Measurements from ENCODE around the gene OR2C1. TPM values are rescaled to one million over a fixed set of nuclear protein-coding genes. Genes with fewer than 3 reads are reported as not detected.

OR2C1 gene
- polyA plus RNA-seq, 3 donors: 0.59 to 1.1 (median 0.59) TPM

- no peak for DNase-seq (ENCODE audit: extremely low read depth in 1 of 11, low read depth in 9 of 11, low spot score in 4 of 11)
Observed at GRCh38 chr16:3377917-3378316, 22.2 kb downstream of the OR2C1 start.

- DNase-seq (ENCODE audit: extremely low read depth in 1 of 11, low read depth in 9 of 11, low spot score in 4 of 11): no peak
Observed at GRCh38 chr16:3383045-3383448, 27.4 kb downstream of the OR2C1 start.

GRCh38 chr16:3388325-3388724, 32.6 kb downstream of the OR2C1 start:
- no peak for DNase-seq (ENCODE audit: extremely low read depth in 1 of 11, low read depth in 9 of 11, low spot score in 4 of 11)

GRCh38 chr16:3389663-3390338, 34.1 kb downstream of the OR2C1 start:
- DNase-seq (ENCODE audit: extremely low read depth in 1 of 11, low read depth in 9 of 11, low spot score in 4 of 11): no peak

- peak in 1 of 11 donors; percentile 1 for DNase-seq (ENCODE audit: extremely low read depth in 1 of 11, low read depth in 9 of 11, low spot score in 4 of 11)
Observed at GRCh38 chr16:3400446-3400778, 44.7 kb downstream of the OR2C1 start.

GRCh38 chr16:3400779-3401688, 45.3 kb downstream of the OR2C1 start, which contains the start of the genes ZNF174 and ZSCAN32:
ZNF174 (plus strand) TSS chr16:3401215; CDS start chr16:3402005, 790 bp downstream.
ZSCAN32 (minus strand) TSS chr16:3401004; CDS start chr16:3397557, 3,447 bp downstream.
- DNase-seq (ENCODE audit: extremely low read depth in 1 of 11, low read depth in 9 of 11, low spot score in 4 of 11): peak; percentile 95 to 99 (median 98)

- DNase-seq (ENCODE audit: extremely low read depth in 1 of 11, low read depth in 9 of 11, low spot score in 4 of 11): peak in 4 of 11 donors; percentile 4 to 17 (median 10)
Observed at GRCh38 chr16:3401719-3402397, 46.2 kb downstream of the OR2C1 start.

Other genes starting within 250 kb of the OR2C1 start
- 10 to 100 TPM; 14.2 to 18.3 (median 18.0) TPM for gene ZNF205, start 243.3 kb upstream of the OR2C1 start, polyA plus RNA-seq (ENCODE audit: insufficient read length in 3 of 3)
- 10 to 100 TPM in 2 of 3 donors, 1 to 10 TPM in 1; 8.6 to 17.5 (median 13.3) TPM for gene ZNF213, start 220.9 kb upstream of the OR2C1 start, polyA plus RNA-seq (ENCODE audit: insufficient read length in 3 of 3)
- not detected for gene OR1F1, start 167.7 kb upstream of the OR2C1 start, polyA plus RNA-seq (ENCODE audit: insufficient read length in 3 of 3)
- 10 to 100 TPM; 12.4 to 15.7 (median 14.9) TPM for gene ZNF200, start 120.7 kb upstream of the OR2C1 start, polyA plus RNA-seq (ENCODE audit: insufficient read length in 3 of 3)
- gene MEFV, start 99.3 kb upstream of the OR2C1 start, polyA plus RNA-seq (ENCODE audit: insufficient read length in 3 of 3): under 1 TPM; 0.19 to 0.47 (median 0.24) TPM
- gene ZNF263, start 72.4 kb upstream of the OR2C1 start, polyA plus RNA-seq (ENCODE audit: insufficient read length in 3 of 3): 10 to 100 TPM; 46.9 to 50.4 (median 49.5) TPM
- 10 to 100 TPM; 11.1 to 13.7 (median 13.5) TPM for gene TIGD7, start 50.5 kb upstream of the OR2C1 start, polyA plus RNA-seq (ENCODE audit: insufficient read length in 3 of 3)
- 10 to 100 TPM; 46.3 to 60.4 (median 59.3) TPM for gene ZNF75A, start 50.4 kb upstream of the OR2C1 start, polyA plus RNA-seq (ENCODE audit: insufficient read length in 3 of 3)
- 10 to 100 TPM; 15.9 to 26.4 (median 17.2) TPM for gene ZSCAN32, start 45.1 kb downstream of the OR2C1 start, polyA plus RNA-seq (ENCODE audit: insufficient read length in 3 of 3)
- gene ZNF174, start 45.3 kb downstream of the OR2C1 start, polyA plus RNA-seq (ENCODE audit: insufficient read length in 3 of 3): 10 to 100 TPM; 13.5 to 15.5 (median 15.1) TPM
- gene ZNF597, start 87.6 kb downstream of the OR2C1 start, polyA plus RNA-seq (ENCODE audit: insufficient read length in 3 of 3): 1 to 10 TPM; 3.7 to 4.9 (median 3.7) TPM
- 10 to 100 TPM; 65.1 to 70.8 (median 68.9) TPM for gene NAA60, start 87.8 kb downstream of the OR2C1 start, polyA plus RNA-seq (ENCODE audit: insufficient read length in 3 of 3)
- under 1 TPM in 2 of 3 donors, not detected in 1; 0.22 to 0.33 TPM for gene C16orf90, start 139.6 kb downstream of the OR2C1 start, polyA plus RNA-seq (ENCODE audit: insufficient read length in 3 of 3)
- gene CLUAP1, start 145.1 kb downstream of the OR2C1 start, polyA plus RNA-seq (ENCODE audit: insufficient read length in 3 of 3): 10 to 100 TPM; 50.8 to 61.4 (median 59.9) TPM
- 1 to 10 TPM; 1.6 to 2.1 (median 1.9) TPM for gene NLRC3, start 221.5 kb downstream of the OR2C1 start, polyA plus RNA-seq (ENCODE audit: insufficient read length in 3 of 3)

All from renal cortex interstitium (tissue), 11 donors.